Limb (tissue), 2 donors: Measurements from ENCODE around the gene ZNF536.
"Not testable (repeated sequence)": the region's sequence is repeated elsewhere in the genome, so short reads cannot be mapped to it uniquely, and the experiment has no call there.

Experiments
- DNase-seq, 2 donors: peaks; one replicate each; pipeline ENCODE4 v3.0.0-alpha.2; 2016; ENCODE audit errors: extremely low spot score in 2 of 2

Gene ZNF536

GRCh38 chr19:30411714-30412113 lies 39.5 kb downstream of the ZNF536 start:
- no peak for DNase-seq

- DNase-seq: no peak
Observed at GRCh38 chr19:30416375-30416774, 44.2 kb downstream of the ZNF536 start.

- not testable (repeated sequence) for DNase-seq
Observed at GRCh38 chr19:30417166-30417565, 45.0 kb downstream of the ZNF536 start.

DNA sequence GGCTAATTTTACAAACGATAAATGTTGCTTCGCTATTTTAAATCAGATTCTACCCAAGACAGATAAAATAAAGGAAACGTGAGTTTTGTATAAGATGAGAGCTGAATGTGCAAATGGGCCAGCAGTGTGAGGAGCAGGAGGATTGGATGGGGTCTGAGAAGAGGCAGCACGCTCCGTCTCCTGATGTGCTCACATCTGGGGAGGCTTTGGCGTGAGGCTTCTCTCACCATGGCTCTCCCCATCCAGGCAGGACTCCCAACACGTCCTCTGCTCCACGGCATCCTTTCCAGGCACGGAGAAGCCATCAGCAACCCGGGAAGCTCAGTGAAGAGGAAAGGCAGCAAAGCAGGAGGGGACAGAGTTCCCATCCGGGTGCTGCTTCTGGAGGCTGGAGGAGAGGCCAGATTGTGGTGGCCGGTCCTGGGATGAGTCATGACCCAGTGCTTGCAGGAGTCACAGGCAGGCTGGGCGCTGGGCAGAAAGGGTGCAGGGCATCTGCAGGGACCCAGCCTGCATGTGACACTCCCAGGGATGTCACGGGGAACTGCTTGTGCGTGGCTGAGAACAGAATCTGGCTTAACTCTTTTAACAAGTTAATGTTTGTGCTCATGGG lies 47.5 kb downstream of the ZNF536 start:
- no peak for DNase-seq

DNA sequence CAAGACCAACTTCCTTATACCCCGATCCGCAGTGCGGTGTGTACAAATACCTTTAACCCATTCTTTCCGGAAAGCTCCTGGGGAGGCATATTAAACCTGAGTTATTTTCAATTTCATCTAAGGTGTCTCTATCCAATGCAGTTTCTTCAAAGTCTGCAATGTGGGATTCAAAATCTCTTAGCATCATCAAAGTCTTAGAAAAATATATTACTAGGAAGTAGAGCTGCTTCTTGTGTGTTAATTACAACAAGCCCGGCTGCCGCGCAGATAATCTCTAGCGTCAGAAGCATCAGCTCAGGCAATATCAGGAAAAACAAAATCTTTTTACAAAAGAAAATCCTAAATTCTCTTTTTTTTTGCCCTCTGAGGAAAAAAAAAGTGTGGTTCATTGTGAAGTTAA lies 48.1 kb downstream of the ZNF536 start:
- no peak for DNase-seq

GRCh38 chr19:30420881-30421280 lies 48.7 kb downstream of the ZNF536 start:
- DNase-seq: no peak

- DNase-seq: no peak
Observed at GRCh38 chr19:30421571-30421970, 49.4 kb downstream of the ZNF536 start.

- DNase-seq: no peak
Observed at GRCh38 chr19:30423481-30423880, 51.3 kb downstream of the ZNF536 start.

GRCh38 chr19:30425885-30426838 lies 54.0 kb downstream of the ZNF536 start:
- DNase-seq: no peak

- no peak for DNase-seq
Observed at GRCh38 chr19:30426864-30427263, 54.7 kb downstream of the ZNF536 start.

- no peak for DNase-seq
Observed at GRCh38 chr19:30428092-30428680, 56.0 kb downstream of the ZNF536 start.

DNA sequence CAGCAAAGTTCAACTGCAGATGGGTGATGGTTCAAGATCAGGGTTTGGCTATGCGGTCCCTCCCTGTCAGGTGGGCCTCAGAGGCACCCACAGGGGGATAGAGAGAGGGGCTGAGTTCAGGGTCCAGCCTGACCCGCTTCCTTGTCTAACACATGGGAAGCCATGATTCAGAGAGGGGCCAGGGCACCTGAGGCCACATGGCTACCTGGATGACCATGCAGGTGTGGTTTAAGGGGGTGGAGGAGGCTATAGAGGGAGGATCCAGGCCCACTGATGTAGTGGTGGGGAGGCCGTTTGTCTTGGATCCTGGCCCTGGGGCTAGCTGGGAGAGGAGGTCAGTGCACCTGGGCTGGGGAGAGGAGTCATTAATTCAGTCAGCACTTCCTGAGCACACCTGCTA lies 56.7 kb downstream of the ZNF536 start:
- DNase-seq: no peak

DNA sequence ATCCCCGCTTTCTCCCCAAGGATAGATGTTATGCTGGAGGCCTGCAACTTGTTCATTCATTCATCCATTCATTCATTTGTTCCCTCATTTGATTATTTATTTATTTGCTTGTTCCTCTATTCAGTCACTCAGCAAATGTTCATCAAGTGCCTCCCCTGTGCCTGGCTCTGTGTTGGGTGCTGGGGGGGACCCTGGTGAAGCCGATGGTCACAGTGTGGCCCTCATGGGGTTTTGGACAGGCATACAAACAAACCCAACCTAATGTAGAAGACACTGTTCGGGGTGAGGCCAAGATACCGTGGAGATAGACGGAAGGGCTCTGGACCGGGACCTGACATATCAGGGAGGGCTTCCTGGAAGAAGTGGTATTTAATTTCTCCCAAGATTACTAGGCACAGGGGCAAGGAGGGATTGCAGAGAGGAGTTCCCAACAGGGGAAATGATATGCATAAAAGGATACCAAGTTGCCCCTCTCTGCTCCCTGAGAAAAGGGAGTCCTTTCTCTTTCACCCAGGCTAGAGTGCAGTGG lies 58.1 kb downstream of the ZNF536 start:
- DNase-seq: no peak

GRCh38 chr19:30431591-30431990 lies 59.4 kb downstream of the ZNF536 start:
- no peak for DNase-seq

GRCh38 chr19:30434797-30435594 lies 62.8 kb downstream of the ZNF536 start:
- DNase-seq: no peak

GRCh38 chr19:30437869-30438268 lies 65.7 kb downstream of the ZNF536 start:
- no peak for DNase-seq

DNA sequence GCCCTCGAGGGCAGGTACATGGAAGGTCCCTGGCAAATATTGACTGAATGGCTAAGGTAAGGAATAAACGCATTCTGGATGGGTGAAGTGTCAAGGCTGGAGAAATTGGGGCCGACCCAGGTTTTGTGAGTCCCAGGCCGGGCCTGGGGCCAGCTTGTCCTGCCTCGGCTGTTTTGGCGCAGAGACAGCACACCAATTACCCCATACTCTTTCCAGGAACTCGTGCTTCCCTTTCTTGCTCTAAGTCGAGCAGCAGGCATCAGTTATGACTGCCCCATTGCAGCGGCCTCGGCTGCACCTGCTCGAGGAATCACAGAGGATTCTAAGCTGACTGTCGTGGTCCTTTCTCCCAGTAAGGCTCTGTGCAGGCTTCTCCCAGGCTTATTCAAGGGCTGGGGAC lies 67.1 kb downstream of the ZNF536 start:
- no peak for DNase-seq

- DNase-seq: no peak
Observed at GRCh38 chr19:30441011-30441410, 68.8 kb downstream of the ZNF536 start.

- no peak for DNase-seq
Observed at GRCh38 chr19:30442674-30443073, 70.5 kb downstream of the ZNF536 start.

- no peak for DNase-seq
Observed at GRCh38 chr19:30443531-30444252, 71.5 kb downstream of the ZNF536 start.

GRCh38 chr19:30444253-30444671 lies 72.1 kb downstream of the ZNF536 start:
- no peak for DNase-seq
